Left renal pelvis (tissue), 4 donors: ENCODE results near the gene C16orf92. TPM values are rescaled to one million over a fixed set of nuclear protein-coding genes. Genes with fewer than 3 reads are reported as not detected.
"Not testable (repeated sequence)": the region's sequence is repeated elsewhere in the genome, so short reads cannot be mapped to it uniquely, and the experiment has no call there.

Source experiments
- DNase-seq, 4 donors: peaks; one replicate each; pipeline ENCODE4 v3.0.0-alpha.2; 2013; ENCODE audit warnings: low read depth in 4 of 4, low spot score in 3 of 4
- polyA plus RNA-seq, 4 donors: library from polyadenylated mRNA; unstranded; fragments of 120-200 nt; gene quantifications; one replicate each; pipeline ENCODE4 v1.2.1, GENCODE V29; 2013; ENCODE audit not compliant: insufficient read length in 4 of 4

C16orf92 gene
- polyA plus RNA-seq, 4 donors: not detected

GRCh38 chr16:30003670-30004423 lies 19.2 kb upstream of the C16orf92 start:
- no peak for DNase-seq

DNA sequence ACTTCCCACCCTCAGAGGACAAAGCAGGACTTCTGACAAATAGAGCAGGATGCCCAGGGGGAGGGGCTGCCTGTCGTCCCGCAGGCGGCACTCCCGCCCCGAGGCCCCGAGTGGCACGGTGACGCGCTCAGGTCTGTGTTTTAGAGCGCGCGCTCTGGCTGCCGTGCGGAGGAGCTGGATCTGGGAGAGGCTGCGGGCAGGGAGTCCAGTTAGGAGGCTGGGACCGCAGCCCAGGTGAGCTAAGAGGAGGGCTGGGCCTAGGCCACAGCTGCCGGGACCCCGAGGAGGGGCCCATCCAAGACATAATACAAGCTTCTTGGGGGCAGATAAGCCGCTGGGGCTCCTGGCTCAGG lies 18.6 kb upstream of the C16orf92 start:
- no peak for DNase-seq

DNA sequence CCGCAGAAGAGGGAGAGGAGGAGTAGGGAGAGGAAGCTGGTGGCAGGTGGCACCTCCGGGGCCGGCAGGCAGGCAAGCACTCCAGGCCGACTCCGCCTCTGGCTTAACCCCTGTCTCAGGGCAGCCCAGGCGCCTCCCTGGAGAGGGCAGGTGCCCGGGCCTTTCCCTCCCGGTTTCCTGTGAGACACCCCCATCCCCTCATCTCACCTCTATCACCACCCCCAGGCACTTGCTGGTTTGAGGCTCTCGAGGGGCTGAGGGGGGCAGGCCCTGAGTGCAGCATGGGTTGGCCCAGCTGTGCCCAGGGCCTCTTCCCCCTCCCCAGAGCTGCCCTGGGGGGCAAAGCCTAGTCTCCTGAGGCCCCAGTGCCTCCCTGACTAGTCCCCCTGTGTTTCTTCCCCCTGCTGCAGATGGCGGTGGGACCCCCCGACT lies 18.2 kb upstream of the C16orf92 start:
- DNase-seq: no peak

DNA sequence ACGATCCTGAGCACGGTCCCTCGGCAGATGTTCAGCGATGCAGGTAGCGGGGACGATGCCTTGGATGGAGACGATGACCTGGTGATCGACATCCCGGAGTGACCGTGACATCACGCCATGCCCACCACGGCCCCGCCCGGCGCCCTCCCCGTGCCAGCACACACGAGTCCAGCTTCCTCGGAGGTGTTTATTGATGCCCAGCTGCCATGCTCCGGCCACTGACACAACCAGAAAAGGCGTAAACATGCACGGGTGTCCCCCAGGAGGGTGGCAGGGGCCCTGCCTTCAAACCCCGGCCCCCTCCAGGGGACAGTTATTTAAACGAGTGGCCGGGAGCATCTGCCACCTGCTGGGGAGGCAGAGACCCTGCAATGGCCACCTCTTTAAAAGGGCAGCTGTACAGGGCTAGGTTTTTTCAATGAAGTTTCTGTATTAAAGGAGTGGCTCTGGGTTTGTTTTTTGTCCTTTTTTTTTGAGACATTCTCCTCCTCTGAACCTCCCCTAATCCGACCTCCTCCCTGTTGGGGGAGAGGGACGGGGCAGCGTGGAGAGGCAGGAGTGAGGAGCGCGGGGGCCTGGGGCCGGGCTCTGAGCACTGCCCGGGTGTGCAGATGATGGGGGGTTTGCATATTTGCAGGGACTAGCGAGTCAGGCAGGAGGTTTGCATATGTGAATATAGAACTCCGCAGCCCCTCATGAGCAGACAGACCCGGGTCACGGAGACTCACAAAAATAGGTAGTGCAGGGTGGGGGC lies 17.5 kb upstream of the C16orf92 start:
- DNase-seq: no peak

DNA sequence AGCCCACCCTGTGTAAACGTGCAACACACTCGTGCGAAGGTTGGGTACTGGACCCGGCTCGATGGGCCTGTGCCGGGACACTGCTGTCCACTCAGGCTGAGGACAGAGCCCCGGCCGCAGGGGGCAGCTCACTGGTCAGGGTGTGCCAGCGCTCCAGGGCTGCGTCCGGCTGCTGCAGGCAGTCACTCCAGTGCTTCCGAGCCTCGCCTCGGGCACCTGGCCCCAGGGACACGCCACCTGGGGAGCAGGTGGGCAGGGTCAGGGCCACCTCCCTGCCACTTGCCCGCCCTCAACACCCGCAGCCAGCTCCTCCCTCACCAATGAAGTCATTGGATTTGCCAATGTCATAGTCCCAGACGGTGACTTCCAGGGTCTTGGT lies 16.9 kb upstream of the C16orf92 start:
- DNase-seq: no peak

- no peak for DNase-seq
Observed at GRCh38 chr16:30006659-30007377, 16.2 kb upstream of the C16orf92 start.

GRCh38 chr16:30007378-30007895 lies 15.6 kb upstream of the C16orf92 start:
- DNase-seq: no peak

DNA sequence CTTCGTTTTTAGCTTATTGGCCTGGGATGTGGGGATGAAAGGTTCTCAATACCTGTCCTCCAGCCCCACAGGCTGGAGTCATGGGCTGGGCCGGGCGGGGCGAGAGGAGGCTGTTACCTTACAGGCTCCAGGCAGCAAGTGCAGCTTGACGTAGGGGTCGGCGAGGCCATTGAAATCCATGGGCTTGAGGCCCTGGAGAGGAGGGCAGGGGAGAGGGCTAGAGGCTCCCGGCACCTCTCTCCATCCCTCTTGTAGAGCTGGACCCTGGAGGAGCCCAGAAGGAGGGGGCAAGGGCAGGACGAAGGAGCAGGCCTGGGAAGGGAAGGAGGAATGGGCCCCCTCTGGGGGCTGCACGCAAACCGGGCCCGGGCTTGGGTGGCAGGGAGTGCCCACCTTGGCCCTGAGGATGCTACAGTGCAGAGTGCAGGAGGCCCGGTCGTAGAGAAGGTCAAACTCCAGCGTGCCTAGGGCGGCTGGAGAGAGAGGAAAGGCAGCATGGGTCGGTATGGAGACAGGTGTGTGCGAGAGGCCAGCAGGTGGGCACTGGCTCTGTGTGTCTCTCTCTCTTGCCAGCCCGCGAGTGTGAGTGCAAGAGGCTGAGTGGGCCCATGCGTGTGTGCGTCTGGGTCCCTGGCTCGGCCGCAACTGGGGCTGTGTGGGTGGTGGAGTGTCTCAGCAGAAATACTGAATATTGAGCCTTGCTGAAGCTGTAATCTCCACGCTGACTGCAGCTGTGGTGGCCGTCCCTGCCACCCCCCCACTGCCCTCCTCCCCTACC lies 13.7 kb upstream of the C16orf92 start:
- no peak for DNase-seq

DNA sequence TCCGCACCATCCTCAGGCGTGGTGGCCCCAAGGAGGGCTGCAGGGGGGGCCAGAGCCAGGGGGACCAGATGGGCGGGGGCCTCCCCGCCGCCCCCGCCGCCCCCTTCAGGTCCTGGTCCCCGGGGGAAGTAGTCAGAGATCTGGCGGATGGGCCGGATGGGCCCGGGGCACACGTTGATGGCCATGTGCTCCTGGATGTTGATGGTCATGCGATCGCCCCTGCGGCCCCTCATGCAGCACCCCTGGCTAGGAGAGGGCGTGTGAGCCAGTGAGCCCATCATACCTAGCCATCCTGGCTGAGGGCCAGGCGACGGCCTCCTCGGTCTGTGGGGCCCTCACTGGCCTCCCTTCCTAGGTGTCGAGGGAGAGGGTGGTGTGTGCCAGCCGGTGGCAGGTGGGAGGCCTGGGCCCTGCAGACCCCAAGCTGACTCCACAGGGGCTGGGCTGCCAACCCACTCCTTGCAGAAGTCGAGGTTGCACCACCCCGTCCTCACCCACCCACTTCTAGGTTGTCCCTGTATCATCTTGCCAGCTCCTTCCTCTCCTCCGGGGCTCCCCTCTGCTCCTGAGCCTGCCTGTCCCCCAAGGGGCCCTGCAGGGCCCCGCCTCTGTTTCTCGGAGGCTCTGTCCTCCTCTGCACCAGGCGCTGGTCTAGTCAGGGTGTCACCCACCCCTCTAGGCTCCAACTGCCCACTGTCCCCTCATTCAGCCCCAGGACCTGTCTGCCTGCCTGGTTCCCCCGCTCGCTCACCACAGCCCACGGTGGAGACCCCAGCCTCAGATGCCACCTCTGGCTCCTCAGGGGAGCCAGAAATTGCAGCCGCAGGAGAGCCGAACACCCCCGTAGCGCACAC lies 12.8 kb upstream of the C16orf92 start:
- DNase-seq: no peak

- no peak for DNase-seq
Observed at GRCh38 chr16:30010844-30011713, 11.9 kb upstream of the C16orf92 start, which contains the start of gene DOC2A. TSS of gene DOC2A (minus strand) at chr16:30011027. CDS start at chr16:30010222, 805 bp downstream.

DNA sequence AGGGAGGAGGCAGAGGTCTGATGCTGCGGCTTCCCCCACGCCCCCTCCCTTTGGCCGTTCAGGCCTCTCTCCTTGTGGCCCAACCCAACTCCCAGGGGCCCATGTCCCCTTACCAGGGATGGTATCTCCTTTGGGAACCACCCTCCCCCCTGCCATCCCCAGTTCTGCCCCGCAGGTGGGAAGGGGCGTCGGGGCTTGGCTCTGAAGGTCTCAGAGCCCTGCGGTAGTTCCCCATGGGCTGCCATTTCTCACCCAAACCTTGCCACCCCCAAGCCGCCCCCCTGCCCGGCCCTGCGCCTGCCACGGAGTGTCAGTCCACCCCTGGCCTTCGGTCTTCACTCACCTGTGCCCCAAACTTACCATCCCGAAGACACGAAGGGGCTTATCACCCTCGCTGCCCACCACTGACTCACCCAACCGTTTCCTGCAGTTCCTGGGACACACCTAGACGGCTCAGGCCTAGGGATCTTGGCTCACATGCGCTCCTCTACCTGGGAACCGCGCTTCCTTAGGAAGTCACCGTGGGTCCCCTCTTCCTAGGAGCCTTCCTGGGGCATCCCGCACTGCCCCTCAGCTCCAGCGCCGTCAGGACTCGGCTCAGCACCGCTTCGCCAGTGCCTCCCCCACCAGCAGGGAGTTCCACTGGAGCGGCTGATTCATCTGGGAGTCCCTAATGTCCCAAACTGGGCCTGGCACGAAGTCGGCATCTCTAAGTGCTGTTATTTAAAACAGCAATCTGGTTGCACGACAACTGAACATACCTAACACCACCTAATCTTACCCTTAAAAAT lies 11.1 kb upstream of the C16orf92 start:
- no peak for DNase-seq

DNA sequence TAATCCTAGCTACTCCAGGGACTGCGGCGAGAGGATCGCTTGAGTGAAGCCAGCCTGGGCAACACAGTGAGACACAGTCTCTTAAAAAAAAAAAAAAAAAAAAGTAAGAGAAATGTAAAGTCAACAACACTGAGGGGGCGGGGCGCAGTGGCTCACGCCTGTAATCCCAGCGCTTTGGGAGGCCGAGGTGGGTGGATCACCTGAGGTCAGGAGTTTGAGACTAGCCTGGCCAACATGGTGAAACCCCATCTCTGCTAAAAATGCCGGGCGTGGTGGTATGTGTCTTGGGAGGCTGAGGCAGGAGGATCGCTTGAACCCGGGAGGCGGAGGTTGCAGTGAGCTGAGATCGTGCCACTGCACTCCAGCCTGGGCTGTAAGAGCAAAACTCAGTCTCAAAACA lies 10.4 kb upstream of the C16orf92 start:
- DNase-seq: not testable (repeated sequence)

- DNase-seq: not testable (repeated sequence)
Observed at GRCh38 chr16:30015450-30015849, 7.5 kb upstream of the C16orf92 start.

GRCh38 chr16:30016555-30017276 lies 6.3 kb upstream of the C16orf92 start:
- DNase-seq: no peak

- DNase-seq: no peak
Observed at GRCh38 chr16:30017277-30017656, 5.7 kb upstream of the C16orf92 start.

- DNase-seq: not testable (repeated sequence)
Observed at GRCh38 chr16:30017937-30018336, 5.1 kb upstream of the C16orf92 start.

GRCh38 chr16:30018731-30019158 lies 4.3 kb upstream of the C16orf92 start:
- DNase-seq: no peak
